Neural progenitor cell (in vitro differentiated cells): Measurements from ENCODE around the gene UFSP1. TPM values are rescaled to one million over a fixed set of nuclear protein-coding genes. Genes with fewer than 3 reads are reported as not detected.

ENCODE experiments used
- DNase-seq: peaks from one replicate; pipeline ENCODE4 v3.0.0-alpha.2; 2016; ENCODE audit warnings: low spot score
- H2AFZ ChIP-seq: fragments of 200-600 bp; sonication (generic); replicated peaks from 2 replicates; pipeline ENCODE4 v1.6.1; 2016; ENCODE audit warnings: antibody characterized with exemption
- H3F3A ChIP-seq: fragments of 200-600 bp; sonication (generic); 2 replicates; pipeline ENCODE4 v1.6.1; 2016; ENCODE audit warnings: antibody characterized with exemption, low read depth
- H3K27ac ChIP-seq: fragments of 200-600 bp; sonication (generic); 2 replicates; pipeline ENCODE4 v1.5.1; 2016; ENCODE audit warnings: mild to moderate bottlenecking
- H3K27me3 ChIP-seq: fragments of 200-600 bp; sonication (generic); 2 replicates; pipeline ENCODE4 v1.6.1; 2016; ENCODE audit warnings: mild to moderate bottlenecking, moderate library complexity
- H3K36me3 ChIP-seq: fragments of 200-600 bp; sonication (generic); 2 replicates; pipeline ENCODE4 v1.5.1; 2016
- H3K4me1 ChIP-seq: fragments of 200-600 bp; sonication (generic); 2 replicates; pipeline ENCODE4 v1.6.1; 2016; ENCODE audit warnings: mixed run types
- H3K4me2 ChIP-seq: fragments of 200-600 bp; sonication (generic); 2 replicates; pipeline ENCODE4 v1.6.1; 2016
- H3K4me3 ChIP-seq: fragments of 200-600 bp; sonication (generic); 2 replicates; pipeline ENCODE4 v1.5.1; 2016
- H3K79me2 ChIP-seq: fragments of 200-600 bp; sonication (generic); 2 replicates; pipeline ENCODE4 v1.6.1; 2016; ENCODE audit warnings: low read depth
- H3K9ac ChIP-seq: fragments of 200-600 bp; sonication (generic); 2 replicates; pipeline ENCODE4 v1.6.1; 2016
- H3K9me3 ChIP-seq: fragments of 200-600 bp; sonication (generic); 2 replicates; pipeline ENCODE4 v1.5.1; 2016; ENCODE audit warnings: low read depth
- H4K20me1 ChIP-seq: fragments of 200-600 bp; sonication (generic); 2 replicates; pipeline ENCODE4 v1.6.1; 2016; ENCODE audit warnings: low read depth
- H3K27ac Mint-ChIP-seq: 3 replicates; pipeline ENCODE4 v1.8.0; 2021; ENCODE audit warnings: mixed read lengths
- H3K27me3 Mint-ChIP-seq: 2 replicates; pipeline ENCODE4 v1.8.0; 2022; ENCODE audit warnings: low read depth, mild to moderate bottlenecking, inconsistent platforms, moderate library complexity, mixed read lengths; ENCODE audit not compliant: insufficient read depth
- H3K36me3 Mint-ChIP-seq: 3 replicates; pipeline ENCODE4 v1.8.0; 2021; ENCODE audit warnings: mixed read lengths
- H3K4me1 Mint-ChIP-seq: 3 replicates; pipeline ENCODE4 v1.8.0; 2021; ENCODE audit warnings: mixed read lengths
- H3K4me3 Mint-ChIP-seq: 3 replicates; pipeline ENCODE4 v1.8.0; 2021; ENCODE audit warnings: mild to moderate bottlenecking, moderate library complexity, mixed read lengths
- H3K9me3 Mint-ChIP-seq: 3 replicates; pipeline ENCODE4 v1.8.0; 2020; ENCODE audit warnings: mixed read lengths
- CTCF ChIP-seq: fragments of 200-600 bp; sonication (generic); IDR thresholded peaks from 2 replicates; pipeline ENCODE4 v1.5.1; 2017; ENCODE audit warnings: antibody characterized with exemption, mild to moderate bottlenecking
- EZH2 ChIP-seq: fragments of 200-600 bp; sonication (generic); IDR thresholded peaks from 2 replicates; pipeline ENCODE4 v1.6.1; 2017; ENCODE audit warnings: antibody characterized with exemption, mild to moderate bottlenecking, moderate library complexity
- EZH2phosphoT487 ChIP-seq: fragments of 200-600 bp; sonication (generic); IDR thresholded peaks from 2 replicates; pipeline ENCODE4 v1.6.1; 2017; ENCODE audit warnings: antibody characterized with exemption
- total RNA-seq: library from RNA; depleted of rRNA; stranded (reverse); fragments of >200 nt; gene quantifications from 2 replicates; pipeline ENCODE4 v1.2.3, GENCODE V29; 2015; ENCODE audit warnings: low replicate concordance

Gene UFSP1
- total RNA-seq, 1 donor from 2014 or later = not detected

GRCh38 chr7:100888291-100888987 is 1.1 kb downstream of the UFSP1 start:
- Histone ChIP-seq H3K27ac (no peak overlapping the region), H3K9me3 (no peaks in the 10 kb centered on the region), H2AFZ (no peak overlapping the region), H3F3A (peaks cover 59% of the 10 kb centered on the region), H3K79me2 (peaks cover 24% of the 10 kb centered on the region), H4K20me1 (peaks cover 52% of the 10 kb centered on the region), H3K9ac (peak overlapping the region; percentile 64), H3K4me2 (peak overlapping the region; percentile 95), H3K4me1 (peaks cover 10% of the 10 kb centered on the region), H3K36me3 (peaks cover under 1% of the 10 kb centered on the region), H3K27me3 (no peaks in the 10 kb centered on the region), H3K4me3 (peak overlapping the region; percentile 69)
- Mint-ChIP-seq H3K36me3 (peaks cover 39% of the 10 kb centered on the region), H3K27me3 (peaks cover 12% of the 10 kb centered on the region), H3K4me3 (peak overlapping the region; percentile 80), H3K9me3 (no peaks in the 10 kb centered on the region), H3K4me1 (peaks cover 30% of the 10 kb centered on the region), H3K27ac (no peak overlapping the region)
- no peak for DNase-seq
- no peak for TF ChIP-seq EZH2
- no peak for TF ChIP-seq EZH2phosphoT487
- no peak for TF ChIP-seq CTCF

- Histone ChIP-seq H3K79me2 (peaks cover 32% of the 10 kb centered on the region), H3K4me2 (peak overlapping the region; percentile 95), H3K27me3 (no peaks in the 10 kb centered on the region), H3F3A (peaks cover 66% of the 10 kb centered on the region), H2AFZ (no peak overlapping the region), H3K36me3 (peaks cover 5% of the 10 kb centered on the region), H3K9ac (no peak overlapping the region), H3K9me3 (no peaks in the 10 kb centered on the region), H3K27ac (no peak overlapping the region), H3K4me3 (no peak overlapping the region), H3K4me1 (peaks cover 10% of the 10 kb centered on the region), H4K20me1 (peaks cover 59% of the 10 kb centered on the region)
- TF ChIP-seq EZH2phosphoT487 (no peak), CTCF (no peak), EZH2 (no peak)
- peaks cover 13% of the 10 kb centered on the region for H3K27me3 Mint-ChIP-seq
- no peak overlapping the region for H3K27ac Mint-ChIP-seq
- H3K4me3 Mint-ChIP-seq = peak overlapping the region; percentile 73
- H3K9me3 Mint-ChIP-seq = no peaks in the 10 kb centered on the region
- H3K4me1 Mint-ChIP-seq = peaks cover 30% of the 10 kb centered on the region
- peaks cover 43% of the 10 kb centered on the region for H3K36me3 Mint-ChIP-seq
- no peak for DNase-seq
These were observed 1.8 kb downstream of the UFSP1 start for GRCh38 chr7:100887516-100888290.

- Mint-ChIP-seq H3K27ac (no peak overlapping the region), H3K4me3 (peak overlapping the region; percentile 55), H3K36me3 (peaks cover 49% of the 10 kb centered on the region)
These were observed 2.5 kb downstream of the UFSP1 start for GRCh38 chr7:100886936-100887515.

More at GRCh38 chr7:100886936-100887515, 2.5 kb downstream of the UFSP1 start:
- Histone ChIP-seq H4K20me1 (peaks cover 63% of the 10 kb centered on the region), H3K9ac (no peak overlapping the region), H3F3A (peaks cover 66% of the 10 kb centered on the region), H3K4me3 (no peak overlapping the region), H3K36me3 (peaks cover 5% of the 10 kb centered on the region), H3K27ac (no peak overlapping the region), H3K27me3 (no peaks in the 10 kb centered on the region), H2AFZ (no peak overlapping the region), H3K4me1 (peaks cover 10% of the 10 kb centered on the region), H3K9me3 (no peaks in the 10 kb centered on the region), H3K4me2 (no peak overlapping the region), H3K79me2 (peaks cover 37% of the 10 kb centered on the region)
- TF ChIP-seq EZH2 = no peak
- TF ChIP-seq EZH2phosphoT487 = no peak
- no peak for TF ChIP-seq CTCF
- Mint-ChIP-seq H3K27me3 (peaks cover 13% of the 10 kb centered on the region), H3K9me3 (no peaks in the 10 kb centered on the region), H3K4me1 (peaks cover 27% of the 10 kb centered on the region)
- DNase-seq = no peak
